ENCODE results near the gene MINK1. TPM values are rescaled to one million over a fixed set of nuclear protein-coding genes. Genes with fewer than 3 reads are reported as not detected.

MINK1 gene
- total RNA-seq, 2 experiments from 2014 or later, result 40.6 to 62.5 TPM

DNA sequence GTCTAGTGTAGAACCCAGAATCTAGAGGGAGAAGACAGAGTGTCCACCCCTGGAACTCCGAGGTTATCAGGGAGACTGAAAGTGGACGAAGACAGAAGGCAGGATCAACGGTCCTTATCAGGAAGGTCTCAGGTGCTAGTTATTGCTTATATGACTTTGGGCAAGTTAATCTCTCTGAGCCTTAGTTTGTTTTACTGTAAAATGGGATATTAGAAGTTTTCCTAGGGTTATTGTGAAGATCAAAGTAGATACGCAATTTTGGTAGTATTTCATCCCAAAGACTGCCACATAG, 108.1 kb downstream of the MINK1 start:
- H3K27ac ChIP-seq (ENCODE audit: low read depth, low read length, poor library complexity, severe bottlenecking), result peak overlapping the region; percentile 90
- CTCF ChIA-PET (ENCODE audit: unreplicated experiment), result no interaction called here
- H3K79me2 ChIP-seq (ENCODE audit: insufficient read depth, low read depth, low read length), result peaks cover 69% of the 10 kb centered on the region
- BruUV-seq (replicated peaks), result no TSS peak
- H3K9me3 ChIP-seq (ENCODE audit: low read length), result no peaks in the 10 kb centered on the region
- H3K36me3 ChIP-seq (ENCODE audit: insufficient read depth, low read length), result peaks cover 81% of the 10 kb centered on the region
- H2AFZ ChIP-seq (ENCODE audit: low read length), result no peak overlapping the region
- intact Hi-C loops (cut with micrococcal nuclease; ENCODE audit: unreplicated experiment), result loop anchor here (10.0 kb wide), 1 partner anchor 254 kb away; the partner anchor contains the start of gene ZNF594
- H3K9me2 ChIP-seq (ENCODE audit: insufficient read depth, low read length), result no peaks in the 10 kb centered on the region
- H4K20me1 ChIP-seq (ENCODE audit: insufficient read depth, low read length), result peaks cover 11% of the 10 kb centered on the region
- peak overlapping the region; percentile 95 for H3K4me3 ChIP-seq (ENCODE audit: low read depth, low read length, poor library complexity, severe bottlenecking)
- peak overlapping the region; percentile 97 for H3K4me2 ChIP-seq (ENCODE audit: low read length)
- TF ChIP-seq, protein P1, sequence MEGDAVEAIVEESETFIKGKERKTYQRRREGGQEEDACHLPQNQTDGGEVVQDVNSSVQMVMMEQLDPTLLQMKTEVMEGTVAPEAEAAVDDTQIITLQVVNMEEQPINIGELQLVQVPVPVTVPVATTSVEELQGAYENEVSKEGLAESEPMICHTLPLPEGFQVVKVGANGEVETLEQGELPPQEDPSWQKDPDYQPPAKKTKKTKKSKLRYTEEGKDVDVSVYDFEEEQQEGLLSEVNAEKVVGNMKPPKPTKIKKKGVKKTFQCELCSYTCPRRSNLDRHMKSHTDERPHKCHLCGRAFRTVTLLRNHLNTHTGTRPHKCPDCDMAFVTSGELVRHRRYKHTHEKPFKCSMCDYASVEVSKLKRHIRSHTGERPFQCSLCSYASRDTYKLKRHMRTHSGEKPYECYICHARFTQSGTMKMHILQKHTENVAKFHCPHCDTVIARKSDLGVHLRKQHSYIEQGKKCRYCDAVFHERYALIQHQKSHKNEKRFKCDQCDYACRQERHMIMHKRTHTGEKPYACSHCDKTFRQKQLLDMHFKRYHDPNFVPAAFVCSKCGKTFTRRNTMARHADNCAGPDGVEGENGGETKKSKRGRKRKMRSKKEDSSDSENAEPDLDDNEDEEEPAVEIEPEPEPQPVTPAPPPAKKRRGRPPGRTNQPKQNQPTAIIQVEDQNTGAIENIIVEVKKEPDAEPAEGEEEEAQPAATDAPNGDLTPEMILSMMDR (conservative IDR thresholded peaks at IDR 0.05; ENCODE audit: low read length), result no peak
- no peak for TF ChIP-seq EZH2phosphoT487 (IDR thresholded peaks at IDR 0.05; ENCODE audit: borderline replicate concordance, low read depth, low read length)
- POLR2A ChIA-PET, result no interaction called here
- no peak for DNase-seq (ENCODE audit: low spot score)
- H3K4me1 ChIP-seq (ENCODE audit: insufficient read depth, low read length, poor library complexity, severe bottlenecking), result peaks cover 61% of the 10 kb centered on the region

DNA sequence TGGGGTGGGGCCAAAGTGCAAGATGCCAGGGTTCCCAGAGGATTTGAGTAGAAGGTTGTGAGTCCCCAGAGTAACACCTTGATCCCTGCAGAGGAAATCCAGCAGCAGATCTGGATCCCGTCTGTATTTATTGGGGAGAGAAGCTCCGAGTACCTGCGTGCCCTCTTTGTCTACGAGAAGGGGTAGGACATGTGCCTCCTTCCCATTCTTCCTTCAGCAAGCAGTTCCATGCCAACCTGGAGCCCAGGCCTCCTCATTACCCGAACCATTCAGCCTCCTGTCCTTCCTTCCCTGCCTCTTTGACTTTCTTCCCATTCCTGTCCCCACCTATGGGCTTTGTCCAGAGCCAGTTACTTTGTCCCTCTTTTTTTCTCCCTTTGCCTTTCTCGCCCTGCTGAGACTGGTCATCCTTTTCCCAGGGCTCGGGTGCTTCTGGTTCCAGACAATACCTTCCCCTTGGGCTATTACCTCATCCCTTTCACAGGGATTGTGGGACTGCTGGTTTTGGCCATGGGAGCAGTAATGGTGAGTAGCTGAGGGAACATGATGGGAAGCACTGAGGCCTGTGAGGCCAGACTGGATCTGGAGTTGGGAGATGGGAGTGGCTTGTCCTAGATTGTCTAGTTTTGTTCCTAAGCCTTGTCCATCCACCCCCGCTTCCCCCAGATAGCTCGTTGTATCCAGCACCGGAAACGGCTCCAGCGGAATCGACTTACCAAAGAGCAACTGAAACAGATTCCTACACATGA, 109.8 kb downstream of the MINK1 start:
- peaks cover 85% of the 10 kb centered on the region for H3K79me2 ChIP-seq (ENCODE audit: insufficient read depth, low read depth, low read length)
- ChIA-PET CTCF (ENCODE audit: unreplicated experiment) (no interaction called here), POLR2A (no interaction called here)
- no peak overlapping the region for H2AFZ ChIP-seq (ENCODE audit: low read length)
- peaks cover 19% of the 10 kb centered on the region for H4K20me1 ChIP-seq (ENCODE audit: insufficient read depth, low read length)
- peaks cover 81% of the 10 kb centered on the region for H3K36me3 ChIP-seq (ENCODE audit: insufficient read depth, low read length)
- intact Hi-C loops (cut with micrococcal nuclease; ENCODE audit: unreplicated experiment), result loop anchor here (10.0 kb wide), 1 partner anchor 252 kb away; the partner anchor contains the start of gene ZNF594
- H3K27ac ChIP-seq (ENCODE audit: low read depth, low read length, poor library complexity, severe bottlenecking), result peak overlapping the region; percentile 99
- H3K9me2 ChIP-seq (ENCODE audit: insufficient read depth, low read length), result no peaks in the 10 kb centered on the region
- peaks cover 68% of the 10 kb centered on the region for H3K4me1 ChIP-seq (ENCODE audit: insufficient read depth, low read length, poor library complexity, severe bottlenecking)
- no peaks in the 10 kb centered on the region for H3K9me3 ChIP-seq (ENCODE audit: low read length)
- H3K4me2 ChIP-seq (ENCODE audit: low read length), result peak overlapping the region; percentile 97
- peak overlapping the region; percentile 95 for H3K4me3 ChIP-seq (ENCODE audit: low read depth, low read length, poor library complexity, severe bottlenecking)
- no TSS peak for BruUV-seq (replicated peaks)
- no peak for DNase-seq (ENCODE audit: low spot score)
- TF ChIP-seq EZH2phosphoT487 (IDR thresholded peaks at IDR 0.05; ENCODE audit: borderline replicate concordance, low read depth, low read length), result no peak
- TF ChIP-seq, protein P1 (conservative IDR thresholded peaks at IDR 0.05; ENCODE audit: low read length), result no peak

DNA sequence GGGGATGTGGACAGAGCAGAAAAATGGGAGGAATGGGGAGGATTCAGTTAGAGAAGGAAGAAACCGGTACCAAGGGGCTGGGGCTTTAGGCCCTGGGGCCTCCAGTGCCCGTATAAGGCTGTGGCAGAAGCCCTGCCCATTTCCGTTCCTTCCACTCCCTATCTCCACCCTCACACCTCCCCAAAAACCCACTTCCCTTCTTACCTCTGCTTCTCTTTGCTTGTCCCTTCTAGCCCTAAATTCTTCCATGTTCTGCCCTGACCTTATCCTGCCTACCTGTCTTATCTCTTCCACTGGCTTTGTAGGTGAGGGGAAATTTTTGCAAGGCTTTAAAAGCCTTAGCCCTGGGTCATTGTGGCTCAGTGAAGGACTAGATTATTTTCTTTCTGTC, 111.0 kb downstream of the MINK1 start:
- DNase-seq (ENCODE audit: low spot score), result peak; percentile 68
- Histone ChIP-seq H3K4me2 (ENCODE audit: low read length) (peak overlapping the region; percentile 97), H3K4me3 (ENCODE audit: low read depth, low read length, poor library complexity, severe bottlenecking) (peak overlapping the region; percentile 100), H2AFZ (ENCODE audit: low read length) (no peak overlapping the region), H3K79me2 (ENCODE audit: insufficient read depth, low read depth, low read length) (peaks cover 79% of the 10 kb centered on the region), H3K9me3 (ENCODE audit: low read length) (no peaks in the 10 kb centered on the region), H3K9me2 (ENCODE audit: insufficient read depth, low read length) (no peaks in the 10 kb centered on the region), H3K27ac (ENCODE audit: low read depth, low read length, poor library complexity, severe bottlenecking) (peak overlapping the region; percentile 99), H4K20me1 (ENCODE audit: insufficient read depth, low read length) (peaks cover 19% of the 10 kb centered on the region), H3K4me1 (ENCODE audit: insufficient read depth, low read length, poor library complexity, severe bottlenecking) (peaks cover 57% of the 10 kb centered on the region), H3K36me3 (ENCODE audit: insufficient read depth, low read length) (peaks cover 79% of the 10 kb centered on the region)
- POLR2A ChIA-PET, result no interaction called here
- no TSS peak for BruUV-seq (replicated peaks)
- CTCF ChIA-PET (ENCODE audit: unreplicated experiment), result no interaction called here
- intact Hi-C loops (cut with micrococcal nuclease; ENCODE audit: unreplicated experiment), result loop anchor here (10.0 kb wide), 1 partner anchor 251 kb away; the partner anchor contains the start of gene ZNF594
- TF ChIP-seq, protein P1 (conservative IDR thresholded peaks at IDR 0.05; ENCODE audit: low read length), result no peak
- no peak for TF ChIP-seq EZH2phosphoT487 (IDR thresholded peaks at IDR 0.05; ENCODE audit: borderline replicate concordance, low read depth, low read length)
